ENCODE data around the gene KIAA1217.

The KIAA1217 gene

DNA sequence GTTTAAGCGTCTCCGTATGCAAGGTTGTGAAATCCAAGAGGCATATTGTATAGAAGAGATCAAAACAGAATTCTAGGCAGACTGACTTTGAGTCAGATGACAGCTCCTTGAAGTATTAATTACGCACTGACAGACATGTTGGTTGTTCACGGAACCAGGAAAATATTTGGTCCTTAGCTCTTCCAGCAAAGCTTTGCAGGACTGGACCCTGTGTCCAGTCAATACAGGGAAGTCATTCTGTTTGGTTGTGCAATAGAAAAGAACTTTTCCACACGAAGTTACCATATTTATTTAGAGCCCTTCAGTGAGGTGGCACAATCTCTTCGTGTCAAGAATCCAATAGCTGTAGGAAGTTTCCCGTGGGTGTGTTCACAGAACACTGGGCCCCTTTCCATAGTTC, 309.5 kb downstream of the KIAA1217 start:
- no peak for FAIRE-seq

DNA sequence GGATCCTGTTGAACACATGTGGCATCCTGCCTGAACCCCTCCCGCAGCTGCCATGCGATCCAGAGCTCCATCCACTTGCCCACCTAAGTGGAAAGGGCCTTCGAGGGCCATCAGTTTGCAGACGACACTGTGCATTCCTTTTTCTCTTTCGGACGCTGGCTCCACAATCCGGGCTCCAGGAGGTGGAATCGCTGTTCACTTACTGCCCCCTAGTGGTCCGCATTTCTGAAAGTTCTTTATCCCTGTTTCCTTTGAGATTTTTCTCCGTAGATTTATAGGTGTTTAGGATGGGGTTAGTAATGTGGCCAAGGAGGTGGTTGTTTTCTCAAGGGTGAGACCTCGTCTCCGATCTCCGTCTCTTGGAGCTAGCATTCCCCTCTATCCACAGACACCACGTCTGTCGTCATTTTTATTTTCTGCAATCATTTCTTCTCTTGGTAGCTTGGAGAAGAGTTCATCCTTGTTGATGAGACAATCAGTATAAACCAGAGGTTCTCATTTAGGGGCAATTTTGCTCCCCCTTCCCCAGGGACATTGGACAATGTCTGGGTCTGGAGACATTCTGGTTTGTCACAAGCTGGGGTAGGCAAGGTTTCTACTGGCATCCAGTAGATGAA, 310.2 kb downstream of the KIAA1217 start:
- no peak for FAIRE-seq

DNA sequence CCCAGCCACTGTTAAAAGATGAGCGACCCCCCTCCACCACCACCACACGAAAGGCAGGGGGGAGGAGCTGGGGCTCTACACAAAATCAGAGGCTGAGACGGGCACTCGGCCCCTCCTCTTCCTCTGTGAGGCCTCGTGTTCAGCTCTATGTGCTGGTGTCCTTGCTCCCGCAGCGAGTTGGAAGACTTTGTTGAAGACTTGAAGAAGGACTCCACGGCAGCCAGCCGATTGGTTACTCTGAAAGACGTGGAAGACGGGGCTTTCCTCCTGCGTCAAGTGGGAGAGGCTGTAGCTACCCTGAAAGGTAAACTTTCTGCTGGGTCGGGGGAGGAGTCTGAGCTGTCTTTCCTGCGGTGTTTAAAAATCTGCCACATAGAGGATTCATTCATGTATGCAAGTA, 311.0 kb downstream of the KIAA1217 start:
- no peak for FAIRE-seq

DNA sequence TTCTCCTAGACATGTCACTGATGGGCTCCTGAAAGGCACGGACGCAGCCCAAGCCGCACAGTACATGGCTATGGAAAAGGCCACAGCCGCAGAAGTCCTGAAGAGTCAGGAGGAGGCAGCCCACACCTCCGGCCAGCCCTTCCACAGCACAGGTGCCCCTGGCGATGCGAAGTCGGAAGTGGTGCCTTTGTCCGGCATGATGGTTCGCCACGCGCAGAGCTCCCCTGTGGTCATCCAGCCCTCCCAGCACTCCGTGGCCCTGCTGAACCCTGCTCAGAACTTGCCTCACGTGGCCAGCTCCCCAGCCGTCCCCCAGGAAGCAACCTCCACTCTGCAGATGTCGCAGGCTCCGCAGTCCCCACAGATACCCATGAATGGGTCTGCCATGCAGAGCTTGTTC, 315.4 kb downstream of the KIAA1217 start:
- FAIRE-seq: no peak

DNA sequence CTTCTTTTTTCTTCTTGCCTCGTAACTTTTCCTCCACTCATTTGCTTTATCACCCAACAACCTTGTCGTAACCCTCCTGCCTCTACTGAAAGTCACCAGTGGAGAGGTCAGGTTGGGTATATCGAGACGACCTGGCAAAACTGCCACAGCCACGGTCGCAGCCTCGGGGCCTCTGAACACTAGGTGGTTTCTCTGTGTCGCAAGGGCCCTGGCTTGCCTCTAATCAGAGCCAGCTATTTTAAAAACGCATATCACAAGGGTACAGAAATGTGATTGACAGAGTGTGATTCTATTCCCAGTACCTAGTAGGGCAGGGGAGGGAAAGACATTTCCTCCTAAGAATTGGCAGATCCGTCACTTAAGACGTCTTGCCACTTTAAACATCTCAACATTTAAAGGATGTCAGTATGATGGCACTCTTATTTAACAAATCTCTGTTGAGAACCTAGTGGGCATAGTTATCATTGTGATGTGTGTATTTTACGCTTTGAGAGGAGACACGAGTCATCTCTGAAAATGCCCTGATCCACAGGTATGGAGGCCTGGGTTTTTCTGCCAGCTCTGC, 317.2 kb downstream of the KIAA1217 start:
- FAIRE-seq: no peak

DNA sequence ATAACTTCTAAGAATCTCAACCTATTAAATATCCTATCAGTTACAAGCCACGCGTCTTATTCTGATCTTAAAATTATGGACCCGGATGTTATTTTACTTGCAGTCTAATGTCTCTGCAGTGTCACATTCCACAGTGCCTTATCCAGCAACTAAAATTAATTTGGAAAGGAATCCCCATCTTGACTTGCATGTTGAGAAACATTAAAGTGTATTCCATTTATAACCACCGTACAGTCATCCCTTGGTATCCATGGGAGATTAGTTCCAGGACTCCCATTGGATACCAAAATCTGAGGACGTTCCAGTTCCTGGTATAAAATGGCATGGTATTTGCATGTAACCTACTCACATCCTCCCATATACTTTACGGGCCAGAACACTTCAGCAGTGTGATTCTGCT, 320.0 kb downstream of the KIAA1217 start:
- FAIRE-seq: no peak

DNA sequence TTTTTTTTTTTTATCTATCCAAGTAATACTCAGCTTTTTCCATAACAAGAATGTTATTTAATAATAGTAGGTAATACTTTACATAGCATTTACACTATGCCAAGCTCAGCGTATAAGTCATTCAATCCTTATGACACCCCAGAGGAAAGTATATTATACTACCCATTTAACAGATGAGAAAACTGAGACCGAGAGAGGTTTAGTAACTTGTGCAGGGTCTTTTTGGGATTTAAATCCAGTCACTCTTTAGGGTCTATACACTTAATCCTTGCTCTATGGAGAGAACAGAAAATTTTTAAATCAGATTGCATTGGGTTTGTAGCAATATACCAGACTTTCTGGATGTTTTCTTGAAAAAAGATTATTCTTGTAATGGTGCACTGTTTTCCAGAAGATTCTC, 322.5 kb downstream of the KIAA1217 start:
- no peak for FAIRE-seq

DNA sequence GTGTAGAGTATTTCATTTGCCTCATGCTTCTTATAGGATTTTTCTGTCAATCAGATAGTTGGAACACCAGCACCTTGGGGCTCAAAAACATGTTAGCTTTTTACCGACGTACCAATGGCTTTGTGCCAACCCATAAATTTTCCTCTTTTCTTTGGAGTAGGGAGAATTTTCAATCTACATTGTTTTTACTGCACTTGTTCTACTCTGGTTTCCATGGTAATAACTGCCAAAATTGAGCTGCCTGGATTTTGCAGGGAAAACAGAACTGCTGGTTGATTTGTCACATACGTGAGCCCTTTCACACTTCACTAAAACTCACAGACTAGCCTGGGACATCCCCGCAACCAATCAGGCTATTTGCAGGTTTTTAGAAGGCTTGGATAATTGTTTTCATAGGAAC, 325.0 kb downstream of the KIAA1217 start:
- FAIRE-seq: no peak

DNA sequence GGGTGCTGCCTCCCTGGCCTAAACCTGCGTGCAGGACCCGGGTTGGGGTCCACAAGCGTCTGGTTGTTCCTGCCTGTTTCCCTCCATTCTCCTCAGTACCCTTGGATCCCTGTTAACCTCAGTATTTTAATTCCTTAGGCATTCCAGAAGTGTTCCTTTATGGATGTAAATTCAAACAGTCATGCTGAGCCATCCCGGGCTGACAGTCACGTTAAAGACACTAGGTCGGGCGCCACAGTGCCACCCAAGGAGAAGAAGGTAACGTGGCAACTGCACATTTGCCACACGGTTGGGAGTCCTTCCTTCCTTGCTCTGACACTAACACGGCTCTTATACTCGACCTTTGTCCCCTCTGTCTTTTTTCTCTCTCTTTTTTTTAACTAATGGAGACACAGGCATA, 327.7 kb downstream of the KIAA1217 start:
- no peak for FAIRE-seq

DNA sequence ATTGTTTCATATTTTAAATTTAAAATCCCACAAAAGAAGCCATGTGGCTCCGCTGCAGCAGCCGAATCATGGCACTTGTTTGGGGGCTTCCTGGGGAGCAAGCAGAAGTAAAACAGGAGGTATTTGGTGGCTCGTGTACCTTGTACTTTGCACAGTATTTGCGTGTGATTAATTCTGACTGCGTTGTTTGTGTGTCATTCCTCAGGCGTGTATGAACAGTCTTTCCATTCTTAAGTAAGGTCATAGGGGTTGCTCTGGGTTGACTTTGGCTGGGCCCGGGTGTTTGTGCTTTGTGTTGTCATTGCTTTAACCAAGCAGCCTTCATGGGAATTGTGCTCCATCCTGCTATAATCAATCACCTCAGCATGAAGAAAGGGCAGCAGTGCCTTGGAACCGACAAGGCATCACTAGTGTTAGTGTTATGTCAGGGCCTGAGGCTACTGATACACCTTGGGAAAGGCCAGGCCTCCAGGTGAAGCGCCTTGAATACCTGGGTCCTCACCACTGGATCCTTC, 332.4 kb downstream of the KIAA1217 start:
- no peak for FAIRE-seq

DNA sequence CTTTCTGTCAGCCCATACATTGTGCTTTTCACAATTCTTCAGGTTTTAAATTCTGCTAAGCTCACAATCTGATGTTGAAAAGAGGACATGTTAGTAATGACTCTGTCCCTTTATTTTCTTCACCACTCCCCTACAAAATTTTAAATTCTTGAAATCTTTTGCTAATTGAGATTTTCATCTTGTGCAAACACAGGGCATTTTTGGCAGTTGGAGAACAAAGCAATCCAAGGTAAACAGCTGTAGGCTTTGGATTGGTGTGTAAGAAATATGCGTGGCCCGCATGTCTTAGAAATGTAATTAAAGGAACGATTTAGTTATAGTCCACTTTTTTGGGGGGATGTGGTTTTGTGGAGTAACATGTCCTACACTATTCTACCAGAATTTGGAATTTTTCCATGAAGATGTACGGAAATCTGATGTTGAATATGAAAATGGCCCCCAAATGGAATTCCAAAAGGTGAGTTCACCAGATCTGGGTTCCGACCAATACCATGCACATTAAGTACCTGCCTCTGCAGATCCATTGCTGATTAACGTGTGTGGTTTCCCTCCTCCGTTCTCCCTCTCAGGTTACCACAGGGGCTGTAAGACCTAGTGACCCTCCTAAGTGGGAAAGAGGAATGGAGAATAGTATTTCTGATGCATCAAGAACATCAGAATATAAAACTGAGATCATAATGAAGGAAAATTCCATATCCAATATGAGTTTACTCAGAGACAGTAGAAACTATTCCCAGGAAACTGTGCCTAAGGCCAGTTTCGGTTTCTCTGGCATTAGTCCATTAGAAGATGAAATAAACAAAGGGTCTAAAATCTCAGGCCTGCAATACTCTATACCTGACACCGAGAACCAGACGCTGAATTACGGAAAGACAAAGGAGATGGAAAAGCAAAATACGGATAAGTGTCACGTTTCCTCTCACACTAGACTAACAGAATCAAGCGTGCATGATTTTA, 333.7 kb downstream of the KIAA1217 start:
- no peak for FAIRE-seq

DNA sequence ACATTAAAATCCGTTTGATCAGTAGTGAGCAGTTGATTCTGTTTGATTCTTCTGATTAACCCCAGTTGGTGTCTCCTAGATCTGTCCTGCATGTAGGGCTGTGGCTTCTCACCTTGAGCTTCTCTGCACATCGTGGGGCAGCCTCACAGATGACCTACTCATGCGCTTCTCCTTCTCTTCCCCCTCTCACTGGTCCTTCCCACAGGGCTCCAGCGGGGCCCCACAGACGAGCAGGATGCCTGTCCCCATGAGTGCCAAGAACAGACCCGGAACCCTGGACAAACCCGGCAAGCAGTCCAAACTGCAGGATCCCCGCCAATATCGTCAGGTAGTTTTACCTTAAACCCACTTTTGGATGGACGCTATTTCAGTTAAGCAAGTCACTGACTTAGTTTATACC, 335.8 kb downstream of the KIAA1217 start:
- no peak for FAIRE-seq

DNA sequence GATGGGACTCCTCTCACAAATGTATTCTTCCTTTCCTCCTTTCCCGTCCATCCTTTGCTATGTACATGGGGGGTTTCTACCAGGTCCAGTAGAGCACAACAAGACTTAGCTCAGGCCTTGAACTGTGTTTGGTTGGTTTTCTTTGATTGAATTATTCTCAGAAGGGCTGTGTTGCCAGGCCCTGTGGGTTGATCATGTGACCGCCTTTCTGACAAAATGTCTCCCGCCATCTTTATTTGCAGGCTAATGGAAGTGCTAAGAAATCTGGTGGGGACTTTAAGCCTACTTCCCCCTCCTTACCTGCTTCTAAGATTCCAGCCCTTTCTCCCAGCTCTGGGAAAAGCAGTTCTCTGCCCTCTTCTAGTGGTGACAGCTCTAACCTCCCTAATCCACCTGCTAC, 336.6 kb downstream of the KIAA1217 start:
- FAIRE-seq: no peak

DNA sequence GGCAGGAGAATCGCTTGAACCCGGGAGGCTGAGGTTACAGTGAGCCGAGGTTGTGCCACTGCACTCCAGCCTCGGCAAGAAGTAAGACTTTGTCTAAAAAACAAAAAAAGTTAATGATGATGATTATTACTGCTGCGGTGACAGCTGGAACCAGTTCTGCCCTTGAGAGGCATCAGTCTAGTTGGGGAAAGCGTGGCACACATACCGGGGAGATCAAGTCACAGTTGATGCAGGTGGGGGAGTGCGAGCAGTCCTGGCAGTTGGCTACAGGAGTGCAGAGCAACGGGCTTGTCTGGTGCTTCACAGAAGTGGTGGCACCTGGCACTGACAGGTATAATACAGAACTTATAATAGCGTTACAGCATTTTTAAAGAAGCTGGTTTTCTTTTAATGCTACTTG, 341.7 kb downstream of the KIAA1217 start:
- no peak for FAIRE-seq

DNA sequence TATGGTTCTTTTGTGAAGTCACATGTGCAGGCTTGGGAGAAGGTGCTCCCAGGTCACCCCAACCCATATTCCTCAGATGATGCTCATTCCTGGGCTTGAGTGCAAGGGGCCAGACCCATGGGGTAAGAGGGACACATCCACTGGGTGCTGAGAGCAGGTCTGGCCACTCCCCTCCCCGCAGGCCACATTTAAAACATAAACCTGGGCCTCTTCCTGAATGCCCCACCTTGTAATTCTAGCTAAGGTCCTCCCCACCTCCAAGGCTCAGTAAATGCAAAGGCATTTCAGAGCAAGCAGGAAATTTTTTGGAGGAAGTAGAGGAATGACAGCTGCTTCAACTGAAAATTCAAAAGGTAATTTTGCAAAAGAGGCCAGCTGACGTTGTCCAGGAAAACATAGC, 342.2 kb downstream of the KIAA1217 start:
- no peak for FAIRE-seq

DNA sequence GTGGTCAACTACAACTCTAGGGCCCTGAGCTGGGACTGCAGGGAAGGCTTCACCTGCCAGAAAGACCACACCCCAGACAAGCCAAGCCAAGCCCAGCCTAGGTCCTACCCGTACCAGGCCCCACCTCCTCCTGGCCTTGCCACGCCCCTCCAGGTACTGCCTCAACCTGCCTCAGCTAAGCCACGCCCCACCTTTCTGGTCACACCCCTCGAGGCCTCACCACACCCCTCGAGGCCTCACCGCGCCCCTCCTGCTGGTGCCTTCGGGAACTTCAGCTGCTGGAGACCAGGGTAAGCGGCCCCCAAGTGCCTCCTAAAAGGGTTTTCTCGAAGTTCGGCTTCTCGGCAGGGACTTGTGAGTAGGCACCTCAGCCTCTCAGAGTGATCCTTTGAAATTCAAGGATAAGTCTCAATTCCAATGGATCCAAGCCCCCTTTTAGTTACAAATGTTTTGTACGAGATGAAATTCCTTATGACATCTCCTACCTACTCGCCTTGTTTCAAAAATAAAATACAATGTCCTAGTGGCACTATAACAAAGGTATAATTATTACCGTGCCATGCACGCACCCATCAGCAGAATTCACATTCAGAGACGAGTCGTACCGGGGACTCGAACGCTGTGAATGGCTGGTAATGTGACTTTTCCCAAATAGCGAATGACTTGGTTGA, 343.5 kb downstream of the KIAA1217 start:
- no peak for FAIRE-seq

DNA sequence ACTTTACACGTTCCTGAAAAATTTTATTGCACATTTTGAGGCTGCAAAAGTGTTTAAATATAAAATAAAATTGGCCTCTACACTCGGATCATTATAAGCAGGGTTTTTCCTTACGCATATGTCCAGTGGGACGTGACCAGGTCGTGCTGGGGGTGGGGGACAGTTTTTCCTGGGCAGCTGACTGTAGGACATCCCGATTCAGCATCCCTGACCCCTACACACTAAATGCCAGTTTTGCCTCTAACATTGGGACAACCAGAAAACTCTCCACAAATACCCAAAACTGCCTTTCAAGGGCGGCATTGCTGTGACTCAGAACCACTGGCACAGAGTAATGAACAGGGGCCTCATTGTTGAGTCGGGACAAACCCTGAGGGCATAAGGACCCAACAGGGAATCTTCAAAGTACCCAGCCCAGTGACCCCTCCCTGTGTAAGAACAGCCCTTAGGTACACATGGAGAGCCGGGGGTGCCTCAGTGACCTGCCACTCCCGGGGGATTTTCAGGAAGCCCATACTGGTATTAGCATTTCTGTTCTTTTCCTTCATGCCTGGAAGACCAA, 344.2 kb downstream of the KIAA1217 start:
- FAIRE-seq: no peak

DNA sequence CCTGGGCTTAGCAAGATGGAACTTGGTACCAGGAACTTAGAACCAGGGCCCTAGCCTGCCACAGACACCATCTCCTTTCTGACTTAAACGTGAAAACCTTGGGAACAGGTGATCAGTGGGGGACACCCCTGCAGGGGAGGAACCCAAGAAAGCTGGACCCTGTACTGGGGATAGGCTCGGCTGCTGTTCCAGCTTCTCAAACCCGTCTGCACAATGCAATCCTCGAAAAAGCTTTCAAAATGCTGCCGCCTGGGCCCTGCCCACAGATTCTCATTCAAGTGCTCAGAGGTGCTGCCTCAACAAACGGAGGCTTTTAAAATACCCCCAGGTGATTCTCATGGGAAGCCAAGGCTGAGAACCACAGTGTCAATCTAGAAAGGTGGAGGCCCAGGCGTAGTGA, 345.1 kb downstream of the KIAA1217 start:
- FAIRE-seq: no peak

DNA sequence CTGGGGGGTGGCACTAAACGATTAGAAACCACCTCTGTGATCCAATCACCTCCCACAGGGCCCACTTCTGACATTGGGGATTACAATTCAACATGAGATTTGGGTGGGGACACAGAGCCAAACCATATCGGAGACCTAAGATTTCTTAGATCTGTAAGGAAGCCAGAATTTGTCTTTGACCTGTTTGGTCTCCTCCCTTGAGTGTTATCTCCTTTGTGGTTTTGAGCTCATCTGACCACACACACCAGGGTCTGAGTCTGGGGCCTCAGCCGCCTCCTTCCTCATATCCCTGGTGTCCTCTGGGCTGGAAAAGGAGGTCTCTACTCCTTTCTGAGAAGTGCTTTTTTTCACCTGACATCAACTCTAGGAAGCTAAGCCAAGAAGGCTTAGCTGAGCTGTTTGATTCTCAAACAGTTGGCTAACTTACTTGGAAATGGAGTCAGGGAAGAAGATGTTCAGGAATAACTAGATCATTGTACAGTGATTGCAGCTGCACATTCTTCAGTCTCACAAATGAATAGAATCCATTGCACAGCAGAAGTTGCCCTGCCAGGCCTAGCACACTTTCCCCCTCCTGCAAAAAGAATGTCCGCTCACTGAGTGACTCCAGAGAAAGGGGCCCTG, 347.3 kb downstream of the KIAA1217 start:
- no peak for FAIRE-seq

DNA sequence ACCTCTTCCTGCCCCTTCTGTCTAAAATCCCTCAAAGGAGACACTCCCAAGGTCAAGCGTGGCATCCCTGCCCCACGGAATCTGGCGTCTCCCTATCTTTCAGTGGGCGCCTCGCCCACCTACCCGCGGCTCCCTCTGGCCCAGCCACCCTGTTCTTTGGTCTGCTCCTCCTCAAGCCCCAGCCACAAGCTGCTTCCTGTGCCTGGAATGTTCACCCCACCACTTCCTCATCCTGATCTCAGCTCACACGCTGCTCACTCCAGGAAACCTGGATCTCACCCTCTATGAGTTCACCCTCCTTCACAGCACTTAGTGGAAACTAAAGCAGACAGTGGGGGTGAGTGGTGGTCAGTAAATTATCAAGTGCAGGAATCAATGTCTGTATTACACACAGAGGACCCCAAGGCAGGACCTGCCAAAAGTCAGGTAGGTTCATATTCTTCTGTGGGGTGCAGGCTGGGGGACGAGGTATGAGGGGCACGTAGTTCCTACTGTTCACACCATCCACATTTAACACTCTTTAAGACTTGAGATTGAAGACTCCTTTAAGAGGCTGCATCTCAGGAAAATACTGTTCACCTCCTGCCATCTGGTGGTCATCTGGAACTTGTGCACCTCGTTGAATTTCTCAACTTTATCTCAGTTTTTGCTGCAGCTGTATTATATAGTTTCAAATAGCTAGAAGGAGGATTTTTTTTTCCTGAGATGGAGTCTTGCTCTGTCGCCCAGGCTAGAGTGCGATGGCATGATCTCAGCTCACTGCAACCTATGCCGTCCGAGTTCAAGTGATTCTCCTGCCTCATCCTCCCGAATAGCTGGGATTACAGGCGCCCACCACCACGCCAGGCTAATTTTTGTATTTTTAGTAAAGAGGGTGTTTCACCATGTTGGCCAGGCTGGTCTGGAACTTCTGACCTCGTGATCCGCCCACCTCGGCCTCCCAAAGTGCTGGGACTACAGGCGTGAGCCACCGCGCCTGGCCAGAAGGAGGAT, 348.1 kb downstream of the KIAA1217 start:
- peak; percentile 17 for FAIRE-seq

DNA sequence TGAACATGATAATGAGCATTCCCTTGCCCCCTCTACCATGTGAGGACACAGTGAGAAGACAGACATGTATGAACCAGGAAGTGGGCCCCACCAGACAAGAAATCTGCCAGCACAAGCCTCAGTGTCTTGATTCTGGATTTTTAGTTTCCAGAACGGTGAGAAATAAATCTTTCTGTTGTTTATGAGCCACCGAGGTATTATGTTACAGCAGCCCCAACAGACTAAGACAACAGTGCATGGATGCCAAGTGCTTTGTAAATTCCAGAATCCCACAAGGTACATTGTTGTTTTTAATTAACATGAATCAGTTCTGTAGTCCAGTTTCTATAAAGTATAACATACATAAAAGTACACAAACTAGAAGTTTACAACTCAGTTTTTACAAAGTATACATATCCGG, 352.5 kb downstream of the KIAA1217 start:
- no peak for FAIRE-seq

Measured in TTC549 (cell line).